Endothelial cell (in vitro differentiated cells): ENCODE measurements around the gene CRAT. TPM values are rescaled to one million over a fixed set of nuclear protein-coding genes. Genes with fewer than 3 reads are reported as not detected.

Experiments
- DNase-seq: peaks from one replicate; pipeline ENCODE4 v3.0.0; 2021; ENCODE audit warnings: low spot score
- H3K27ac Mint-ChIP-seq: one replicate; pipeline ENCODE4 v1.8.0; 2021; ENCODE audit warnings: mixed read lengths, inconsistent platforms; ENCODE audit not compliant: unreplicated experiment
- H3K27me3 Mint-ChIP-seq: one replicate; pipeline ENCODE4 v1.8.0; 2021; ENCODE audit warnings: mild to moderate bottlenecking, moderate library complexity, mixed read lengths, inconsistent platforms; ENCODE audit not compliant: unreplicated experiment
- H3K36me3 Mint-ChIP-seq: one replicate; pipeline ENCODE4 v1.8.0; 2021; ENCODE audit warnings: mild to moderate bottlenecking, low read depth, mixed read lengths, inconsistent platforms; ENCODE audit not compliant: unreplicated experiment
- H3K4me1 Mint-ChIP-seq: one replicate; pipeline ENCODE4 v1.8.0; 2021; ENCODE audit warnings: mild to moderate bottlenecking, mixed read lengths, inconsistent platforms; ENCODE audit not compliant: unreplicated experiment
- H3K4me3 Mint-ChIP-seq: one replicate; pipeline ENCODE4 v1.8.0; 2021; ENCODE audit warnings: mild to moderate bottlenecking, mixed read lengths, inconsistent platforms; ENCODE audit not compliant: unreplicated experiment
- H3K9me3 Mint-ChIP-seq: one replicate; pipeline ENCODE4 v1.8.0; 2021; ENCODE audit warnings: mixed read lengths, inconsistent platforms; ENCODE audit not compliant: unreplicated experiment
- total RNA-seq: library from RNA; stranded (reverse); fragmentation: NEBNext Ultra II Directional; extraction: Animal tissue kit (Norgen Biotek cat#: 25700); gene quantifications from one replicate; pipeline ENCODE4 v1.2.1, GENCODE V29; 2021; ENCODE audit not compliant: unreplicated experiment
- TF ChIP-seq, protein P1 (sequence below): fragments of 200-600 bp; sonication (generic); IDR thresholded peaks from one replicate; pipeline ENCODE4 v1.5.0; 2021; ENCODE audit warnings: antibody characterized with exemption; ENCODE audit not compliant: unreplicated experiment

CRAT gene
- total RNA-seq, 1 donor from 2014 or later, result 42.9 TPM

DNA sequence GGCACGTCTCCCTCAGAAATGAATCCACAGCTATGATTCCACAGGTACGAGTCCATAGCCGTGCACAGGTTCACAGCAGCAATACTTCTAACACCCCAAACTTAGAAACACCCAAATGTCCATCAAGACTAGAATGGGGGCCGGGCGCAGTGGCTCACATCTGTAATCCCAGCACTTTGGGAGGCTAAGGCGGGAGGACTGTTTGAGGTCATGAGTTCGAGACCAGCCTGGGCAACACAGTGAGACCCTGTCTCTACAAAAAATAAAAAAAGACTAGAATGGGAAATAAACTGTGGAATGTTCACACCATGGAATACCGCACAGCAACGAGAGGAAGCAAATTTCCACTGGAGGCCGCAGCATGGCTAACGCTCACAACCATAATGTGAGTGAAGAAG, 34.0 kb downstream of the CRAT start:
- no peak overlapping the region for H3K4me3 Mint-ChIP-seq

DNA sequence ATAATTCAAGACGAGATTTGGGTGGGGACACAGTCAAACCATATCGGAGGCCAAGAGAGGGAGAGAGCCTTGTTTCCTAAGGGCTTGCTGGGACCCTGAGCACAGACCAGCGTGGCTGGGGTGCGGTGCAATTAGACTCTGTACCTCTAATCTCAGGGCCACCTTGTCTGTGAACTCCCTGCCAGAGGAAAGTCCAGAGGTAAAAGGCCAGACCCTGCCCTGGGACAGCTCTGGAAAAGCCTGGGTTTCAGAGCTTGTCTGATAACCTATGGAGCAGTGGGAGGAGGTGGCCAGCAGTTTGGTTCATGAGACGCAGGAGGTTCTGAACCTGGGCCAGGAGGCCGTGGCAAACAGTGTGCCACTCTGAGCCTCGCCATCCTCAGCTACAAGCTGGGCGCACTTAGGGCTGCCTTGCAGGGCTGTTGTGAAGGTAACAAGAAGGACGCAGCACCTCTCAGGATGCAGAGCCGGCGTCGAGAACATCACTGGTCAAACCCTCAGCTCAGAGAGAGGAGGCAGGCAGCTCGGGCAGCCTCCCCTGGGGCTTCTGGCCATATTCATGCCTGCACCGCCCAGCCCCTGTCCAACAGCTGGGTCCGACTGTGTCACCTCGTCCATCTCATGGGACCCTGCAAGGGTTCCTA, 34.5 kb downstream of the CRAT start:
- no peak for DNase-seq

More for the DNA sequence above, 34.0 kb downstream of the CRAT start:
- Mint-ChIP-seq H3K4me1 (peaks cover 12% of the 10 kb centered on the region), H3K36me3 (no peaks in the 10 kb centered on the region), H3K9me3 (no peaks in the 10 kb centered on the region), H3K27me3 (peaks cover 3% of the 10 kb centered on the region), H3K27ac (no peak overlapping the region)
- no peak for DNase-seq
- TF ChIP-seq, protein P1, sequence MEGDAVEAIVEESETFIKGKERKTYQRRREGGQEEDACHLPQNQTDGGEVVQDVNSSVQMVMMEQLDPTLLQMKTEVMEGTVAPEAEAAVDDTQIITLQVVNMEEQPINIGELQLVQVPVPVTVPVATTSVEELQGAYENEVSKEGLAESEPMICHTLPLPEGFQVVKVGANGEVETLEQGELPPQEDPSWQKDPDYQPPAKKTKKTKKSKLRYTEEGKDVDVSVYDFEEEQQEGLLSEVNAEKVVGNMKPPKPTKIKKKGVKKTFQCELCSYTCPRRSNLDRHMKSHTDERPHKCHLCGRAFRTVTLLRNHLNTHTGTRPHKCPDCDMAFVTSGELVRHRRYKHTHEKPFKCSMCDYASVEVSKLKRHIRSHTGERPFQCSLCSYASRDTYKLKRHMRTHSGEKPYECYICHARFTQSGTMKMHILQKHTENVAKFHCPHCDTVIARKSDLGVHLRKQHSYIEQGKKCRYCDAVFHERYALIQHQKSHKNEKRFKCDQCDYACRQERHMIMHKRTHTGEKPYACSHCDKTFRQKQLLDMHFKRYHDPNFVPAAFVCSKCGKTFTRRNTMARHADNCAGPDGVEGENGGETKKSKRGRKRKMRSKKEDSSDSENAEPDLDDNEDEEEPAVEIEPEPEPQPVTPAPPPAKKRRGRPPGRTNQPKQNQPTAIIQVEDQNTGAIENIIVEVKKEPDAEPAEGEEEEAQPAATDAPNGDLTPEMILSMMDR, result no peak

DNA sequence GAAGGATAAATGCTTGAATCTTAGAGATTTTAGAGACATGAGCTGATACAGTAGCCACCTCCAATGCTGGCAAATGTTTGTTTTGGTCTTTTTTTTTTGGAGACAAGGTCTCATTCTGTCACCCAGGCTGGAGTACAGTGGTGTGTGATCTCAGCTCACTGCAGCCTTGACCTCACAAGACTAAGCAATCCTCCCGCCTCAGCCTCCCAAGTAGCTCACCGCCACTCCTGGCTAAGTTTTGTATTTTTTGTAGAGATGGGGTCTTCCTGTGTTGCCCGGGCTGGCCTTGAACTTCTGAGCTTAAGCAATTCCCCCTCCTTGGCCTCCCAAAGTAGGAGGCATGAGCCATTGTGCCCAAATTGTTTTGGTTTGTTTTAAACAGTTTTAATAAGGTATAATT, 36.5 kb downstream of the CRAT start:
- Mint-ChIP-seq H3K27me3 (peaks cover 2% of the 10 kb centered on the region), H3K4me3 (no peak overlapping the region), H3K36me3 (no peaks in the 10 kb centered on the region), H3K27ac (no peak overlapping the region), H3K4me1 (peaks cover 7% of the 10 kb centered on the region), H3K9me3 (no peaks in the 10 kb centered on the region)
- DNase-seq, result no peak
- TF ChIP-seq, protein P1, result no peak

More for the DNA sequence above, 34.5 kb downstream of the CRAT start:
- Mint-ChIP-seq H3K36me3 (no peaks in the 10 kb centered on the region), H3K27me3 (peaks cover 3% of the 10 kb centered on the region), H3K4me3 (no peak overlapping the region), H3K4me1 (peaks cover 12% of the 10 kb centered on the region), H3K27ac (no peak overlapping the region), H3K9me3 (no peaks in the 10 kb centered on the region)
- TF ChIP-seq, protein P1, result no peak

DNA sequence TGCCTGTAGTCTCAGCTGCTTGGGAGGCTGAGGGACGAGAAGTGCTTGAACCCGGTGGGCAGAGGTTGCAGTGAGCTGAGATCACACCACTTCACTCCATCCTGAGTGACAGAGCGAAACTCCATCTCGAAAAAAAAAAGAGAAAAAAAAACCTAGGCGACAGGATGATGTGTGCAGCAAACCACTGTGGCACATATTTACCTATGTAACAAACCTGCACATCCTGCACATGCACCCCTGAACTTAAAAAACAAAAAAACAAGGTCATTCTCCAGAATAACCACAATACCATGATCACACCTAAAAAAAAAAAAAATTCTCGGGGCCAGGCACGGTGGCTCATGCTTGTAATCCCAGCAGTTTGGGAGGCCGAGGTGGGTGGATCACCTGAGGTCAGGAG, 37.2 kb downstream of the CRAT start:
- TF ChIP-seq, protein P1, result no peak
- H3K27ac Mint-ChIP-seq, result no peak overlapping the region

DNA sequence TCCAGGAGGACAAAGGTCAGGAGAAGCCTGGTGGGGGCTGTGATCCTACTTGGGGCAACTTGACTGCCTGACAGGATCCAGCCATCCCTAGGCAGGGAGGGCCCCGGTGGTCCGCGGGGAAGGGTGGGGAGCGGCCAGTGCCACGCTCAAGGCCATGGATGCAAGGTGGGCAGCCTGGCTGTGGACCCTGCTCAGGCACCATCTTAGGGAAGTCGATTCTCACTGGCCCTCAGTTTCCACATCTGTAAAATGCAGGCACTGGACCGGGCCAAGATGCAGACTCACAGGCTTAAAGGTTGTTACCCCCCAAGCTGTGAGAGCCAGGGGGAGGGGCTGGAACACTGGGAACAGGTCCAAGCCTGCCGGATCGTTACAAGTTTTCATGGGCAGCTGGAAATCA, 38.4 kb downstream of the CRAT start:
- H3K4me3 Mint-ChIP-seq, result no peak overlapping the region
- H3K27ac Mint-ChIP-seq, result peak overlapping the region; percentile 82
- no peak for DNase-seq
- no peaks in the 10 kb centered on the region for H3K9me3 Mint-ChIP-seq
- TF ChIP-seq, protein P1, result no peak
- peaks cover 8% of the 10 kb centered on the region for H3K36me3 Mint-ChIP-seq
- H3K4me1 Mint-ChIP-seq, result peaks cover 6% of the 10 kb centered on the region
- peaks cover 5% of the 10 kb centered on the region for H3K27me3 Mint-ChIP-seq

More for the DNA sequence above, 37.2 kb downstream of the CRAT start:
- Mint-ChIP-seq H3K9me3 (no peaks in the 10 kb centered on the region), H3K4me3 (no peak overlapping the region), H3K4me1 (peaks cover 6% of the 10 kb centered on the region), H3K36me3 (peaks cover 5% of the 10 kb centered on the region), H3K27me3 (peaks cover 3% of the 10 kb centered on the region)
- DNase-seq, result no peak
